ENCODE data around the gene TMEM179.

DNA sequence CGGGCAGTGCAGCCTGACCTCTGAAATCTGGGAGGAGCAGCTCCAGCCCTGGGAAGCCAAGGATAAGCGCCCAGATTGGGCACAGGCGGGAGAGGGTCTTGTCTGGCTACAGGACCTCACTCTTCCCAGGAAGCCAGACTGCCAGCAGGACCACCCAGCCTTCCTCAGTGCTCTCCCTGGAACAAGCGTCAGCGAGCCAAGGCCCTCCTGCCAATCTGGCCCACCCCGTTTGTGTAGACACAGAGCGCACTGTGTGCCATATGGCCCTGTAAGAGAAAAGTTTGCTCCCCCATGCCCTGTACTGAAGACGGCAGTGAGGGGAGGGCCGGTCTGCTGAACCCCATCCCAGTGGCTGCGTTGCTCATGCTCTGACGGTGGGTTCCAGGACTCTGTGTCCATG lies 26.3 kb downstream of the TMEM179 start:
- TF ChIP-seq, protein P1, sequence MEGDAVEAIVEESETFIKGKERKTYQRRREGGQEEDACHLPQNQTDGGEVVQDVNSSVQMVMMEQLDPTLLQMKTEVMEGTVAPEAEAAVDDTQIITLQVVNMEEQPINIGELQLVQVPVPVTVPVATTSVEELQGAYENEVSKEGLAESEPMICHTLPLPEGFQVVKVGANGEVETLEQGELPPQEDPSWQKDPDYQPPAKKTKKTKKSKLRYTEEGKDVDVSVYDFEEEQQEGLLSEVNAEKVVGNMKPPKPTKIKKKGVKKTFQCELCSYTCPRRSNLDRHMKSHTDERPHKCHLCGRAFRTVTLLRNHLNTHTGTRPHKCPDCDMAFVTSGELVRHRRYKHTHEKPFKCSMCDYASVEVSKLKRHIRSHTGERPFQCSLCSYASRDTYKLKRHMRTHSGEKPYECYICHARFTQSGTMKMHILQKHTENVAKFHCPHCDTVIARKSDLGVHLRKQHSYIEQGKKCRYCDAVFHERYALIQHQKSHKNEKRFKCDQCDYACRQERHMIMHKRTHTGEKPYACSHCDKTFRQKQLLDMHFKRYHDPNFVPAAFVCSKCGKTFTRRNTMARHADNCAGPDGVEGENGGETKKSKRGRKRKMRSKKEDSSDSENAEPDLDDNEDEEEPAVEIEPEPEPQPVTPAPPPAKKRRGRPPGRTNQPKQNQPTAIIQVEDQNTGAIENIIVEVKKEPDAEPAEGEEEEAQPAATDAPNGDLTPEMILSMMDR (IDR thresholded peaks at IDR 0.05) = no peak
- no peak for TF ChIP-seq POLR2A (IDR thresholded peaks at IDR 0.05)

Data from uterus (tissue), 2 donors.